ENCODE measurements around the gene TCHHL1.

Gene TCHHL1

GRCh38 chr1:152109231-152109997 is 20.6 kb upstream of the TCHHL1 start:
- no peak for DNase-seq (ENCODE audit: low spot score)
- no peak for TF ChIP-seq CTCF (IDR thresholded peaks at IDR 0.05; ENCODE audit: extremely low read depth, missing control alignments)

- no peak for DNase-seq (ENCODE audit: low spot score)
- TF ChIP-seq CTCF (IDR thresholded peaks at IDR 0.05; ENCODE audit: extremely low read depth, missing control alignments): no peak
These were observed 20.0 kb upstream of the TCHHL1 start for GRCh38 chr1:152108882-152109222.

GRCh38 chr1:152107984-152108881 is 19.4 kb upstream of the TCHHL1 start:
- TF ChIP-seq CTCF (IDR thresholded peaks at IDR 0.05; ENCODE audit: extremely low read depth, missing control alignments): no peak
- DNase-seq (ENCODE audit: low spot score): no peak

GRCh38 chr1:152107031-152107983 is 18.4 kb upstream of the TCHHL1 start:
- no peak for DNase-seq (ENCODE audit: low spot score)
- no peak for TF ChIP-seq CTCF (IDR thresholded peaks at IDR 0.05; ENCODE audit: extremely low read depth, missing control alignments)

GRCh38 chr1:152104854-152105253 is 16.0 kb upstream of the TCHHL1 start:
- no peak for DNase-seq (ENCODE audit: low spot score)
- no peak for TF ChIP-seq CTCF (IDR thresholded peaks at IDR 0.05; ENCODE audit: extremely low read depth, missing control alignments)

- no peak for DNase-seq (ENCODE audit: low spot score)
- no peak for TF ChIP-seq CTCF (IDR thresholded peaks at IDR 0.05; ENCODE audit: extremely low read depth, missing control alignments)
These were observed 8.1 kb upstream of the TCHHL1 start for GRCh38 chr1:152096931-152097330.

Data from GM20000 (cell line).